Measurements from ENCODE around the gene MCRIP2. TPM values are rescaled to one million over a fixed set of nuclear protein-coding genes. Genes with fewer than 3 reads are reported as not detected.

MCRIP2 gene
- total RNA-seq, 1 donor from 2014 or later, result 34.7 TPM

DNA sequence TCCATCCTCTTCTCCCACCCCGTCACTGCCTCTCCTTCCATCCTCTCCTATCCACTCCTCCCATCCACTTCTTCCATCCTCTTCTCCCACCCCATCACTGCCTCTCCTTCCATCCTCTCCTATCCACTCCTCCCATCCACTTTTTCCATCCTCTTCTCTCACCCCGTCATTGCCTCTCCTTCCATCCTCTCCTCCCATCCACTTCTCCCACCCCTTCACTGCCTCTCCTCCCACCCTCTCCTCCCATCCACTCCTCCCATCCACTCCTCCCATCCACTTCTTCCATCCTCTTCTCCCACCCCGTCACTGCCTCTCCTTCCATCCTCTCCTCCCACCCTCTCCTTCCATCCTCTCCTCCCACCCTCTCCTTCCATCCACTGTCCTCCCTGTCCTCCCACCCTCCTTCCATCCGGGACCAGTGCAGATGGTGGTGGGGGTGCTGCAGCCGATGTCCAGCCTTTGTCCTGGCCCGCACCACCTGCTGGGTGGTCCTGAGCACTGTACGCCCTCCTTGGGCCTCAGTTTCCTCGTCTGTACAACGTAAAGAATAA is 9.7 kb upstream of the MCRIP2 start:
- no peak for DNase-seq (ENCODE audit: low spot score)

GRCh38 chr16:632486-633335 is 8.9 kb upstream of the MCRIP2 start:
- DNase-seq (ENCODE audit: low spot score), result no peak

DNA sequence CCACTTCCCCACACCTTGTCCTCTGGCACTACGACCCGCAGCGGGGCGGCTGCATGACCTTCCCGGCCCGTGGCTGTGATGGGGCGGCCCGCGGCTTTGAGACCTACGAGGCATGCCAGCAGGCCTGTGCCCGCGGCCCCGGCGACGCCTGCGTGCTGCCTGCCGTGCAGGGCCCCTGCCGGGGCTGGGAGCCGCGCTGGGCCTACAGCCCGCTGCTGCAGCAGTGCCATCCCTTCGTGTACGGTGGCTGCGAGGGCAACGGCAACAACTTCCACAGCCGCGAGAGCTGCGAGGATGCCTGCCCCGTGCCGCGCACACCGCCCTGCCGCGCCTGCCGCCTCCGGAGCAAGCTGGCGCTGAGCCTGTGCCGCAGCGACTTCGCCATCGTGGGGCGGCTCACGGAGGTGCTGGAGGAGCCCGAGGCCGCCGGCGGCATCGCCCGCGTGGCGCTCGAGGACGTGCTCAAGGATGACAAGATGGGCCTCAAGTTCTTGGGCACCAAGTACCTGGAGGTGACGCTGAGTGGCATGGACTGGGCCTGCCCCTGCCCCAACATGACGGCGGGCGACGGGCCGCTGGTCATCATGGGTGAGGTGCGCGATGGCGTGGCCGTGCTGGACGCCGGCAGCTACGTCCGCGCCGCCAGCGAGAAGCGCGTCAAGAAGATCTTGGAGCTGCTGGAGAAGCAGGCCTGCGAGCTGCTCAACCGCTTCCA is 8.1 kb upstream of the MCRIP2 start:
- DNase-seq (ENCODE audit: low spot score), result no peak

DNA sequence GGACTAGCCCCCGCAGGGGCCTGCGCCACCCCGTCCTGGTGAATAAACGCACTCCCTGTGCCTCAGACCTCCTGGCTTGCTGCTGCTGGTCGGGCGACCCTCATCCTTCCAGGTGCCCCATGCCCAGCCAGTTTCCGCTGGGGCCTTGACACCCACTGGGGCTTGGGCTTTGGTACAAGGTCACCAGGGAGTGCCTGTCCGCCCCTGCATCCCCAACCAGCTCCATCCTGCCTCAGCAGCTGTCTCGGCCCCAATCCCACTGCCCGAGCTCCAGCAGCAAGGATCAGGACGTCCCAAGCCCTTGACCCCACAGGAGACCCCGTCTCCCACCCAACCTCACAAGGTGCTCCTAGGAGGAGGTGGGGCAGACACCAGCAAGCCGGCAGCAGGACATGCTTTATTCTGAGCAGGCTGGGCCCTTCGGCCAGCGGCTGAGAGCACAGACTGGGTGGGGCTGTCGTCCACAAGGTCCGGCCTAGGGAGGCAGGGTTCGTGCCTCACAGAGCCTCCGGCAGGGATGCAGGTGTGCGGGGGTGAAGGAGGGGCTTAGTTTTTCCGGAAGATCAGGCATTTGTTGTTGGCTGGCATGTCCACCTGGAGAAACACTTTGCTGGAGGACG is 7.5 kb upstream of the MCRIP2 start:
- no peak for DNase-seq (ENCODE audit: low spot score)

GRCh38 chr16:634996-635395 is 6.6 kb upstream of the MCRIP2 start:
- DNase-seq (ENCODE audit: low spot score), result no peak

DNA sequence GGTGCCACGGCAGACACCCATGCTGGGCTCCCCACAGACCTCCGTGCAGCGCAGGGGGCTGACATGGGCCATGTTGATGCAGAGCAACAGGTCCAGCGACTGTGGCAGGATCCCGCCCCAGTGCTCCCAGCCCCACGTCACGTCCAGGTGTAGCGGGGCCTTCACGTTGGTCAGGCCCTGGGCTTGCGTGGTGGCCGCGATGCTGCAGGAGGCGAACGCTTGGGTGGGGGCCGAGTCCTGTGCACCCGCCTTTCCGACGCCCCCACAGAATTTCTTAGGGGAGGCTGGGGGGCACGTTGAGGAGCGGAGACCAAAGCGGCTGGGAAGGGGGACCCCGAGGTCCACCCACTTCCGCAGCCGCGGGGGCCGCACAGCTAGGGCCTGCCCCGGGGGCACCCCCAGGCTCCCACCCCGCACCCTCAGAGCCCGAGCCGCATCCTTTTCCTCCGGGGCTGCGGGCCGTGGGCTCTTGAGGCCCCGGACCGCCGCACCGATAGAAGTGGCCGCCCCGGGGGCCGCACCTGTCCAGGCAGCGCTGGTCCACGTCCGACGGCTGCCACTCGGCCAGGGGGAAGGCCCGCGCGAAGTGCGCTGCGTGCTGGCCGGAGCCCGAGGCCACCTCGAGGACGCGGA is 5.9 kb upstream of the MCRIP2 start:
- no peak for DNase-seq (ENCODE audit: low spot score)

GRCh38 chr16:636206-637080 is 5.2 kb upstream of the MCRIP2 start, which contains the start of gene METTL26:
TSS of gene METTL26 (minus strand) at chr16:636305. CDS start at chr16:636290, 15 bp downstream.
- peak; percentile 98 for DNase-seq (ENCODE audit: low spot score)

GRCh38 chr16:637081-638018 is 4.3 kb upstream of the MCRIP2 start:
- peak; percentile 95 for DNase-seq (ENCODE audit: low spot score)

GRCh38 chr16:638034-638543 is 3.5 kb upstream of the MCRIP2 start:
- no peak for DNase-seq (ENCODE audit: low spot score)

- DNase-seq (ENCODE audit: low spot score), result no peak
Observed at GRCh38 chr16:638836-639235, 2.8 kb upstream of the MCRIP2 start.

GRCh38 chr16:640614-641013 is 1.0 kb upstream of the MCRIP2 start:
- no peak for DNase-seq (ENCODE audit: low spot score)

GRCh38 chr16:642189-643049 is 791 bp downstream of the MCRIP2 start:
- DNase-seq (ENCODE audit: low spot score), result no peak

- no peak for DNase-seq (ENCODE audit: low spot score)
Observed at GRCh38 chr16:643050-643368, 1.4 kb downstream of the MCRIP2 start.

GRCh38 chr16:644556-644955 is 2.9 kb downstream of the MCRIP2 start:
- DNase-seq (ENCODE audit: low spot score), result no peak

DNA sequence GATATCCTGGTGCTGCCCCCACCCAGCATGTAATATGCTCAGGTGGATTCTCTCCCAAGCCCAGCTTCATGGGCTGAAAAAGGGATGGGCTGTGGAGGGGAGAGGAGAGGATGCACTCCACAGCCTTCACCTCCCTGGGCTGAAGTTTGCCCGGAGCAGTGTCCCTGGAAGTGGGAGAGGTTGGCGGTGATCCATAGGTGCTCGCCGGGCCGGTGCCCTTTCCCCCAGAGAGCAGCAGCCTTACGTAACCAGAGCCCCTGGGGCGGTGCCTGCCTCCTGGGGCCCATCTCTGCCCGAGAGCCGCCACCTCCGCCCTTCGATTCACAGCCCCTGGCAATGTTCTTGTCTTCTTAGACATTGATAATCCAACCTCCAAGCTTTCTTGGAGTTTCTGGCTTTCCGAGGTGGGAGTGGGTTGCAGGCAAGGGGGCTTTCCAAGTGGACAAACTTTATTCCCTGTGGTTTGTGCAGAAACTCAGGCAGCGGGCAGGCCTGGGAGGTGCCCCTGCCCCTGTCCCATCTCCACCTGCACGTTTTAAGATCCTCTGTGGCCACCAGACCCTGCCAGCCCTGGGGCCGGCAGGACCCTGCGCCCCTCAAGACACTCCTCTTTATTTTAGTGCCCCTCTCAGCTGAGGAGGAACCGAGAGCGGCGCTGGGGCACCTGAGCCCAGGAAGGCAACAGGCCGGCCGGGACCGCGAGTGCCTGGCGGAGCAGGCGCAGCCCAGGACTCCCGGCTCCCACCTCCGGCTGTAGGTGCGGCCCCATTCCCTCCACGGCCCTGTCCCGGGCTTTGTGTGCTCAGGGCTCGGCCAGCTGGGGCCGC is 4.4 kb downstream of the MCRIP2 start:
- DNase-seq (ENCODE audit: low spot score), result no peak

DNA sequence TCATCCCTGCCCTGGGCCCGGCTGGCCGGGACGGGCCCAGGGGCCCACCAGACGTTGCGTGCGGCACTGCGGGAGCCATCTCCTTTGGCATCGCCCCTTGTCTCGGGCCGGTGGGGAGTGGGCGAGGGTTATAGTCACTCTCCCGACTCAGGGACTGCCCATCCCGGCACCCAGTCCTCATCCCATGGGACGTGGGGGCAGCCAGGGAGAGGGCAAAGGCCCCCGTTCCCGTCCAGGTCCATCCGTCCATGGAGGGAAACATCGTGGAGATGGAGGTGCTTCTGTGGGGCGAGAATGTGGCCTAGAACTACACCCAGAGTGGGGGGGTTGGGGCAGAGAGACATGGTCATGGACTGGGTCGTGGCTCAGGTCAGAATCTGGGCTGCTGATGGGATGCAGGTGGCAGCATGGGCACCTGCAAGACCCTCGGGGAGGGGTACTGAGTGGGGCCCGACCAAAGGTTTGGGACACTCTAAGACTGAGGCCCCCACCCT is 5.1 kb downstream of the MCRIP2 start:
- no peak for DNase-seq (ENCODE audit: low spot score)

Measured in mesenteric fat pad (tissue), 1 donor.